Measurements from ENCODE around the gene OR10A6. TPM values are rescaled to one million over a fixed set of nuclear protein-coding genes. Genes with fewer than 3 reads are reported as not detected.

Gene OR10A6
- polyA plus RNA-seq, 1 donor from 2014 or later, result not detected

- Histone ChIP-seq H3K27ac (ENCODE audit: low read length) (no peak overlapping the region), H3K9me2 (ENCODE audit: insufficient read depth, low read length) (no peaks in the 10 kb centered on the region), H3F3A (ENCODE audit: insufficient read depth, low read length, poor library complexity, severe bottlenecking) (no peaks in the 10 kb centered on the region), H4K20me1 (ENCODE audit: insufficient read depth) (no peaks in the 10 kb centered on the region), H2AFZ (ENCODE audit: low read depth, low read length) (no peak overlapping the region), H3K4me3 (ENCODE audit: low read length) (no peak overlapping the region), H3K4me2 (ENCODE audit: low read length) (no peak overlapping the region), H3K27me3 (ENCODE audit: insufficient read depth, low read depth, low read length) (no peaks in the 10 kb centered on the region), H3K79me2 (replicated peaks; ENCODE audit: insufficient read depth, low read length) (no peaks in the 10 kb centered on the region), H3K9me3 (ENCODE audit: low read length) (no peaks in the 10 kb centered on the region), H3K9ac (ENCODE audit: low read length) (no peak overlapping the region), H3K36me3 (ENCODE audit: insufficient read depth, low read length) (no peaks in the 10 kb centered on the region)
- no peak for TF ChIP-seq EZH2 (IDR thresholded peaks at IDR 0.05; ENCODE audit: borderline replicate concordance, insufficient read depth, low read length, poor library complexity, severe bottlenecking)
- no peak for TF ChIP-seq EP300 (conservative IDR thresholded peaks at IDR 0.05; ENCODE audit: poor library complexity, severe bottlenecking)
- TF ChIP-seq MXI1 (conservative IDR thresholded peaks at IDR 0.05; ENCODE audit: poor library complexity, severe bottlenecking), result no peak
- TF ChIP-seq CTCF (IDR thresholded peaks at IDR 0.05; ENCODE audit: poor library complexity, severe bottlenecking), result no peak
- TF ChIP-seq SMC3 (conservative IDR thresholded peaks at IDR 0.05; ENCODE audit: poor library complexity), result no peak
Measured at GRCh38 chr11:7898666-7899283, 32.3 kb downstream of the OR10A6 start.

GRCh38 chr11:7896009-7896785, 34.9 kb downstream of the OR10A6 start:
- Histone ChIP-seq H3K36me3 (ENCODE audit: insufficient read depth, low read length) (no peaks in the 10 kb centered on the region), H3F3A (ENCODE audit: insufficient read depth, low read length, poor library complexity, severe bottlenecking) (no peaks in the 10 kb centered on the region), H3K27me3 (ENCODE audit: insufficient read depth, low read depth, low read length) (no peaks in the 10 kb centered on the region), H3K9me3 (ENCODE audit: low read length) (no peaks in the 10 kb centered on the region), H3K9me2 (ENCODE audit: insufficient read depth, low read length) (no peaks in the 10 kb centered on the region), H3K4me3 (ENCODE audit: low read length) (no peak overlapping the region), H2AFZ (ENCODE audit: low read depth, low read length) (no peak overlapping the region), H3K27ac (ENCODE audit: low read length) (no peak overlapping the region), H3K79me2 (replicated peaks; ENCODE audit: insufficient read depth, low read length) (no peaks in the 10 kb centered on the region), H3K4me2 (ENCODE audit: low read length) (no peak overlapping the region), H3K9ac (ENCODE audit: low read length) (no peak overlapping the region), H4K20me1 (ENCODE audit: insufficient read depth) (no peaks in the 10 kb centered on the region)
- TF ChIP-seq EP300 (conservative IDR thresholded peaks at IDR 0.05; ENCODE audit: poor library complexity, severe bottlenecking) (no peak), EZH2 (IDR thresholded peaks at IDR 0.05; ENCODE audit: borderline replicate concordance, insufficient read depth, low read length, poor library complexity, severe bottlenecking) (no peak), CTCF (IDR thresholded peaks at IDR 0.05; ENCODE audit: poor library complexity, severe bottlenecking) (no peak), TAF1 (IDR thresholded peaks at IDR 0.05; ENCODE audit: low read depth) (no peak), SMC3 (conservative IDR thresholded peaks at IDR 0.05; ENCODE audit: poor library complexity) (no peak), POLR2AphosphoS5 (IDR thresholded peaks at IDR 0.05) (no peak), MXI1 (conservative IDR thresholded peaks at IDR 0.05; ENCODE audit: poor library complexity, severe bottlenecking) (no peak), RAD21 (conservative IDR thresholded peaks at IDR 0.05) (no peak), REST (IDR thresholded peaks at IDR 0.05; ENCODE audit: borderline replicate concordance) (no peak)

Data from neural cell (in vitro differentiated cells).